Stomach smooth muscle (tissue), 2 donors: ENCODE results near the gene TCF4.

Source experiments
- H3K27ac ChIP-seq: one replicate; pipeline ENCODE4 v1.7.0; 2013; ENCODE audit warnings: mild to moderate bottlenecking, low read length, inconsistent platforms
- H3K27me3 ChIP-seq, 2 donors: one replicate each; pipeline ENCODE4 v1.7.0; 2013; ENCODE audit warnings: low read length in 2 of 2; ENCODE audit not compliant: insufficient read depth in 2 of 2, control insufficient read depth in 1 of 2
- H3K36me3 ChIP-seq, 2 donors: one replicate each; pipeline ENCODE4 v1.7.0; 2013; ENCODE audit warnings: low read length in 2 of 2; ENCODE audit not compliant: control insufficient read depth in 2 of 2, insufficient read depth in 2 of 2
- H3K4me1 ChIP-seq: one replicate; pipeline ENCODE4 v1.7.0; 2013; ENCODE audit warnings: low read length; ENCODE audit not compliant: control insufficient read depth, insufficient read depth
- H3K4me3 ChIP-seq, 2 donors: one replicate each; pipeline ENCODE4 v1.7.0; 2013; ENCODE audit warnings: low read length in 2 of 2
- H3K9ac ChIP-seq, 2 donors: one replicate each; pipeline ENCODE4 v1.7.0; 2013; ENCODE audit warnings: low read length in 2 of 2, mild to moderate bottlenecking in 1 of 2
- H3K9me3 ChIP-seq, 2 donors: one replicate each; pipeline ENCODE4 v1.7.0; 2013; ENCODE audit warnings: low read length in 2 of 2; ENCODE audit not compliant: control insufficient read depth in 2 of 2
- donor health status: healthy.
- donor health status: Pancreatic carcinoma.

TCF4 gene

DNA sequence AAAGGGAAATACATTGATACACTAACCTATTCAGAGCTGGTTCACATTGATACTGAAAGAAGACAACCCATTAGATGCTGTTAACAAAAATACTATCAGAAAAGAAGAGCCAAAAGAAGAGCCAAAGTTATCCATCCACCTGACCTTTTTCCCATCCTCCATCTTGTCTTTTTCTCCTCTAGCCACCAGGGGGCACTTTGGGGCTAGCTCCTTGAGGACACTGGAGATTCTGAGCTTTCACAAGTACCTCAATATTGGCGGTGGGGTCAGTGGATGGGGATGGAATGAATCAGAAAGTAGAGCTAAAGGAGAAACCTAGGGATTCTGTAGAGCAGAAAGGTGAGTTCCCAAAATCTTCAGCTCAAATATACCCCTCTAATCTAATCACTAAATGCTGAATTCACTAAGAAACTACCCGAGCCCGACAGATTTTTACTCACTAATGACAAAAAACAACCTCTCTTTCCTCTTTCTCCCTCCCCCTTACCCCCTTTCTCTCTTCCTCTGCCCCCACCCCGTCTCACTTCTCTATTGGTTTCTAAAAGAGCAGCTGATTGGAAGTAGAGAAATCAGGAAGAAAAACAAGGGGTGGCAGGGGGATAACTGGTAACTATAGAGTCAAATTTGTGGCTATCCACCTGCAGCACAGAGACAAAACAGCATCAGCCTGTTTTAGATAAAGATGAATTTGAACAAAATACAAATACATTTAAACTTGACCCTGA lies 203.3 kb downstream of the TCF4 start:
- Histone ChIP-seq H3K27ac (no peak overlapping the region), H3K27me3 (no peaks in the 10 kb centered on the region), H3K4me3 (no peak overlapping the region)

GRCh38 chr18:55384115-55384514 lies 203.9 kb downstream of the TCF4 start:
- H3K27ac ChIP-seq = no peak overlapping the region
- H3K9me3 ChIP-seq = peaks cover 0 to 7% of the 10 kb centered on the region in 2 donors
- no peaks in the 10 kb centered on the region for H3K4me1 ChIP-seq
- no peak overlapping the region for H3K4me3 ChIP-seq
- no peaks in the 10 kb centered on the region for H3K27me3 ChIP-seq
- H3K36me3 ChIP-seq = no peaks in the 10 kb centered on the region
- no peak overlapping the region for H3K9ac ChIP-seq

More for the DNA sequence above, 203.3 kb downstream of the TCF4 start:
- Histone ChIP-seq H3K9ac (no peak overlapping the region), H3K9me3 (peaks cover 0 to 4% of the 10 kb centered on the region in 2 donors), H3K4me1 (no peaks in the 10 kb centered on the region), H3K36me3 (no peaks in the 10 kb centered on the region)

DNA sequence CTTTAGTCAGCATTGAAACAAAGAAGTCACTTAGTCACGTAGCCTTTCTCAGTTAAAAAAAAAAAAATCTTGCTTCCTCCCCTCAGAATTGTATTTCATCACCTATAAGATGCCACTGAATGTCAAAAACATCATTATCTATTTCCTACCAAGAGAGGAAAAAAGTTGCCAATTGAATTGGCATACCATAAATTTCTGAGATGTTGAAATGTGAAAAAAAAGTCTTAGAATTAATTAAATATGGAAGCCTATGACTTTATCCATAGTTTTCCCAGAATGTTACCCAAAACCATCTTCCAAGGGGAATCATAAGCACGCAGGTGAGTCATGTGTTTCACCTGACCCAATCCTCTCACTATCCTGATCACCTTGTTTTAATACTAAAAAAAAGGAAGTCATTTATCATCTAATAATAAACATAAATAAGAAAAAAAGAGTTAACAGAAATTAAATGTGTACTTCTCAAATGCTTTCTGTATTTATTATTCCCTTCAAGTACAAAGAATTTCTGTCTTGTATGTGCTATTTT lies 205.7 kb downstream of the TCF4 start:
- Histone ChIP-seq H3K27me3 (no peaks in the 10 kb centered on the region), H3K9me3 (peaks cover 0 to 7% of the 10 kb centered on the region in 2 donors), H3K36me3 (no peaks in the 10 kb centered on the region), H3K27ac (no peak overlapping the region), H3K4me1 (no peaks in the 10 kb centered on the region), H3K9ac (no peak overlapping the region), H3K4me3 (no peak overlapping the region)

DNA sequence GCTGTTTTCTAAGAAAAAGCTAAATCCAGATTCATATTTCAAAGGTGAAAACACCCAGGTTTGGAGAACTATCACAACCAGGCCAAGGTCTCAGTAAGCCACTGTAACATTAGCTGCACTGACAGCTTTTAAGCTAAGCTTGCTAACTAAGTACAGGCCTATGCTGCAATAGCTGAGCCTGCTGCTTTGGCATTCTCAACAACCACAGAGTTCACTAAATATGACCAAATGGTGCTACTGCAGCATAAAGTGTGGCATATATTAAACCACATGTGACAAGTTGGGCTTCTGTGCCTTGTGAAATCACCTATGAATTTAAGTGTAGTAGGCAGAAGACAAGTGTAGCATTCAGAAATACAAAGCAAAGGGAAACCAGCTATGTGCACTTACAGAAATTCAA lies 206.7 kb downstream of the TCF4 start:
- no peaks in the 10 kb centered on the region for H3K36me3 ChIP-seq
- no peaks in the 10 kb centered on the region for H3K27me3 ChIP-seq
- no peak overlapping the region for H3K9ac ChIP-seq
- H3K9me3 ChIP-seq = peaks cover 0 to 7% of the 10 kb centered on the region in 2 donors
- no peaks in the 10 kb centered on the region for H3K4me1 ChIP-seq
- no peak overlapping the region for H3K4me3 ChIP-seq
- H3K27ac ChIP-seq = no peak overlapping the region

DNA sequence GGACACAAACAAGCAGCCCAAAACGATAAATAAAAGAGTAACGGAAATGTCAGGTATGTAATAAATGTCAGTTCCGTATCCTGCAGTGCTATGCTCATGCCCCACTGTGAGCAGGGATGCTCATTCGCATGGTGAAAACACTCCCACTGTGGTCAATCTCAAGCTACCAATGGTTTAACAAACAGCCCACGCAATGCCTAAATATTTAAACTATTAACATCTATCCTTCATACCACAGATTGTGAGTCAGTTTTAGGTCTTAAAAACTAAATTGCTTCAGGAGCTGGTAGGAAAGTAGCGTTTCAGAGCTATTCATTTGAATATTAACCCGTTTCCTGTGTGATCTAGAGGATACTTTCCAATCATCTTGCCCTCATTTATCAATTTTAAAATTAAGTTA lies 207.4 kb downstream of the TCF4 start:
- Histone ChIP-seq H3K27me3 (no peaks in the 10 kb centered on the region), H3K36me3 (no peaks in the 10 kb centered on the region), H3K4me1 (no peaks in the 10 kb centered on the region)

DNA sequence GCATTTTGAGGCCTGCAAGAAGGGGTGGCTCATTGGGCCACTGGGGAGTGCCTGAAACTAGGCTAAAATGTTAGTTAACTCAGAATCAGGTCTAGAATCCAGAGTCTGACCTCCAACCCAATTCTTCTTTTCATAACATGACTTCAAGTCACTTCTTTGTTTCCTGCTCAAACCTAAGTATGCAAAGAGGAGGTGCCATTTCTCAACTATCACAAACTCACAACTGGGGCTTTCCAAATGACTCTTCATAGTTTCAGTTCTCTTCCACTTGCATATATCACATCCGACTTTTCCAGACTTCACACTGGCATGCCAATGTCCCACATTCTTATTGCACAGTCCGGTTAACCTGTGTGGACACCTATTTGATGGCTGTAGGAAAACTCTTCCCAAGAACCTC lies 211.6 kb downstream of the TCF4 start:
- H3K9ac ChIP-seq = no peak overlapping the region
- H3K4me3 ChIP-seq = no peak overlapping the region
- no peaks in the 10 kb centered on the region for H3K27me3 ChIP-seq
- H3K27ac ChIP-seq = no peak overlapping the region
- no peaks in the 10 kb centered on the region for H3K36me3 ChIP-seq
- H3K4me1 ChIP-seq = no peaks in the 10 kb centered on the region
- peaks cover 0 to 3% of the 10 kb centered on the region in 2 donors for H3K9me3 ChIP-seq

More for the DNA sequence above, 207.4 kb downstream of the TCF4 start:
- Histone ChIP-seq H3K9ac (no peak overlapping the region), H3K4me3 (no peak overlapping the region), H3K9me3 (peaks cover 0 to 7% of the 10 kb centered on the region in 2 donors), H3K27ac (no peak overlapping the region)

- no peaks in the 10 kb centered on the region for H3K27me3 ChIP-seq
- H3K4me1 ChIP-seq = no peaks in the 10 kb centered on the region
- H3K36me3 ChIP-seq = no peaks in the 10 kb centered on the region
- no peak overlapping the region for H3K9ac ChIP-seq
- H3K4me3 ChIP-seq = no peak overlapping the region
- H3K27ac ChIP-seq = no peak overlapping the region
- peaks cover 0 to 3% of the 10 kb centered on the region in 2 donors for H3K9me3 ChIP-seq
Measured at GRCh38 chr18:55375930-55376329, 212.1 kb downstream of the TCF4 start.

DNA sequence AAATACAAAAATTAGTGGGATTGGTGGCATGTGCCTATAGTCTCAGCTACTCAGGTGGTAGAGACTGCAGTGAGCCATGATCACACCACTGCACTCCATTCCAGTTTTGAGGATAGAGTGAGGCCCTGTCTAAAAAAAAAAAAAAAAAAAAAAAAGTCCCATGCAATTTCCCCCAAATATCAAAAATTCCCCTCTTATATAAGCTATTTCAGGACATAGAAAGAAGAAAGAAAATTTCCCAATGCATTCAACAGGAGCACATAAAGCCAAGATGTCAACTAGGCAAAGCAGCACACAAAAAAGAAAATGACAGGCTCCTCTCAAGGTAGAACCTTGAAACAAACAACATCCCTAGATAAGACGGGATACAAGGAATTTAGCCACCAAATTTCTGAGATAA lies 213.3 kb downstream of the TCF4 start:
- H3K9ac ChIP-seq = no peak overlapping the region
- H3K9me3 ChIP-seq = peaks cover 0 to 3% of the 10 kb centered on the region in 2 donors
- no peaks in the 10 kb centered on the region for H3K4me1 ChIP-seq
- H3K27ac ChIP-seq = no peak overlapping the region
- no peaks in the 10 kb centered on the region for H3K27me3 ChIP-seq
- no peak overlapping the region for H3K4me3 ChIP-seq
- H3K36me3 ChIP-seq = no peaks in the 10 kb centered on the region

DNA sequence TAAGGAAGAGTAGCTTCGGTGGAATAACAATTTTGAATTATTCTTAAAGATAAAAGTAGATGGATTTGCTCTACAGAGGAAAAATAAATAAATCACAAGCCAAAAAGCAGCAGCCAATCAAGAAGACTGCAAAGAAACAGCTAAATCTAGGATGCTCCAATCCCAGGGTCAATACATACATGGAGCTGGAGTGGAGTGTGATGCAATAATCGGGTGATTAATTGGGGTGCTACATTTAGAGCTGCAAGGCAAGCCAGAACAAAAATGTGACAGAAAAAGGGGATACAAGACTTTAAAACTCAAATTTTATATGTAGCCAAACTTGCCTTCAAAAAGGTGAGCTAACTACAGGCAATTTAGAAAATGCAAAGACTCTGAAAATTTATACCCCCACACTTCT lies 215.8 kb downstream of the TCF4 start:
- Histone ChIP-seq H3K9ac (no peak overlapping the region), H3K4me1 (no peaks in the 10 kb centered on the region), H3K9me3 (no peaks in the 10 kb centered on the region), H3K27me3 (no peaks in the 10 kb centered on the region), H3K4me3 (no peak overlapping the region), H3K36me3 (no peaks in the 10 kb centered on the region), H3K27ac (no peak overlapping the region)

GRCh38 chr18:55370936-55371335 lies 217.1 kb downstream of the TCF4 start:
- Histone ChIP-seq H3K9me3 (no peaks in the 10 kb centered on the region), H3K9ac (no peak overlapping the region)

GRCh38 chr18:55369346-55369745 lies 218.6 kb downstream of the TCF4 start:
- Histone ChIP-seq H3K9ac (no peak overlapping the region), H3K4me3 (no peak overlapping the region)

More at GRCh38 chr18:55370936-55371335, 217.1 kb downstream of the TCF4 start:
- Histone ChIP-seq H3K4me1 (no peaks in the 10 kb centered on the region), H3K27ac (no peak overlapping the region), H3K36me3 (no peaks in the 10 kb centered on the region), H3K4me3 (no peak overlapping the region), H3K27me3 (no peaks in the 10 kb centered on the region)

More at GRCh38 chr18:55369346-55369745, 218.6 kb downstream of the TCF4 start:
- Histone ChIP-seq H3K9me3 (no peaks in the 10 kb centered on the region), H3K36me3 (no peaks in the 10 kb centered on the region), H3K4me1 (no peaks in the 10 kb centered on the region), H3K27me3 (no peaks in the 10 kb centered on the region), H3K27ac (no peak overlapping the region)
